SIG-M5 (cell line): Measurements from ENCODE around the gene CDC42BPG.
"Not testable (repeated sequence)": the region's sequence is repeated elsewhere in the genome, so short reads cannot be mapped to it uniquely, and the experiment has no call there.

Experiments used
- DNase-seq: peaks from one replicate; lab custom pipeline; 2025; lab: John Stamatoyannopoulos, UW

The CDC42BPG gene

GRCh38 chr11:64849598-64850356 lies 5.3 kb upstream of the CDC42BPG start:
- no peak for DNase-seq

GRCh38 chr11:64848826-64849597 lies 4.6 kb upstream of the CDC42BPG start:
- no peak for DNase-seq

GRCh38 chr11:64848214-64848825 lies 3.9 kb upstream of the CDC42BPG start:
- DNase-seq, result no peak

GRCh38 chr11:64846998-64847666 lies 2.7 kb upstream of the CDC42BPG start:
- no peak for DNase-seq

GRCh38 chr11:64845776-64846129 lies 1.3 kb upstream of the CDC42BPG start:
- not testable (repeated sequence) for DNase-seq

- DNase-seq, result no peak
These were observed 799 bp upstream of the CDC42BPG start for GRCh38 chr11:64845129-64845775.

GRCh38 chr11:64843686-64844329 lies 645 bp downstream of the CDC42BPG start:
- no peak for DNase-seq

GRCh38 chr11:64842851-64843685 lies 1.4 kb downstream of the CDC42BPG start:
- DNase-seq, result no peak

GRCh38 chr11:64842366-64842759 lies 2.1 kb downstream of the CDC42BPG start:
- no peak for DNase-seq

- no peak for DNase-seq
These were observed 2.7 kb downstream of the CDC42BPG start for GRCh38 chr11:64841592-64842365.

- no peak for DNase-seq
These were observed 4.3 kb downstream of the CDC42BPG start for GRCh38 chr11:64839887-64840782.

GRCh38 chr11:64839335-64839734 lies 5.1 kb downstream of the CDC42BPG start:
- DNase-seq, result no peak

- no peak for DNase-seq
These were observed 5.7 kb downstream of the CDC42BPG start for GRCh38 chr11:64838600-64839334.

GRCh38 chr11:64837887-64838351 lies 6.5 kb downstream of the CDC42BPG start:
- DNase-seq, result no peak

- DNase-seq, result no peak
These were observed 7.9 kb downstream of the CDC42BPG start for GRCh38 chr11:64836448-64837072.

- DNase-seq, result no peak
These were observed 8.6 kb downstream of the CDC42BPG start for GRCh38 chr11:64835616-64836447.
